HG03280 (cell line): ENCODE data around the gene COA6.
A peak's percentile ranks its signal among the peaks of the same experiment; 100 is the strongest.
"Not testable (repeated sequence)": the region's sequence is repeated elsewhere in the genome, so short reads cannot be mapped to it uniquely, and the experiment has no call there.

ENCODE experiments used
- ATAC-seq: cut with Tn5 transposase; IDR thresholded peaks from one replicate; pipeline ENCODE4 v1.9.1; 2021; ENCODE audit warnings: mild to moderate bottlenecking, moderate library complexity; ENCODE audit not compliant: unreplicated experiment

COA6 gene

GRCh38 chr1:234373064-234373958 is at the start of gene COA6:
TSS of gene COA6 (plus strand) at chr1:234373456. CDS start at chr1:234373467, 11 bp downstream.
- ATAC-seq: peak; percentile 93

- no peak for ATAC-seq
These were observed 48.4 kb upstream of the COA6 start for GRCh38 chr1:234324821-234325220.

- ATAC-seq: peak; percentile 37
These were observed 47.3 kb upstream of the COA6 start for GRCh38 chr1:234325878-234326496.

- peak; percentile 73 for ATAC-seq
These were observed 46.5 kb upstream of the COA6 start for GRCh38 chr1:234326497-234327366.

- ATAC-seq: no peak
These were observed 45.6 kb upstream of the COA6 start for GRCh38 chr1:234327577-234328164.

- ATAC-seq: no peak
These were observed 42.4 kb upstream of the COA6 start for GRCh38 chr1:234330843-234331215.

GRCh38 chr1:234331507-234331906 is 41.7 kb upstream of the COA6 start:
- no peak for ATAC-seq

GRCh38 chr1:234336359-234336758 is 36.9 kb upstream of the COA6 start:
- ATAC-seq: no peak

- no peak for ATAC-seq
These were observed 36.0 kb upstream of the COA6 start for GRCh38 chr1:234337233-234337632.

- ATAC-seq: no peak
These were observed 32.7 kb upstream of the COA6 start for GRCh38 chr1:234340528-234340927.

- no peak for ATAC-seq
These were observed 30.5 kb upstream of the COA6 start for GRCh38 chr1:234342774-234343173.

- ATAC-seq: no peak
These were observed 28.0 kb upstream of the COA6 start for GRCh38 chr1:234345237-234345636.

GRCh38 chr1:234348964-234349363 is 24.3 kb upstream of the COA6 start:
- no peak for ATAC-seq

GRCh38 chr1:234355782-234356510 is 17.3 kb upstream of the COA6 start:
- no peak for ATAC-seq

- ATAC-seq: not testable (repeated sequence)
These were observed 16.5 kb upstream of the COA6 start for GRCh38 chr1:234356615-234357269.

- ATAC-seq: no peak
These were observed 15.4 kb upstream of the COA6 start for GRCh38 chr1:234357831-234358230.

- ATAC-seq: no peak
These were observed 12.1 kb upstream of the COA6 start for GRCh38 chr1:234361102-234361603.

GRCh38 chr1:234362558-234362957 is 10.7 kb upstream of the COA6 start:
- no peak for ATAC-seq

GRCh38 chr1:234368320-234369032 is 4.8 kb upstream of the COA6 start:
- no peak for ATAC-seq
